ENCODE results near the gene PLTP. TPM values are rescaled to one million over a fixed set of nuclear protein-coding genes. Genes with fewer than 3 reads are reported as not detected.

PLTP gene
- polyA plus RNA-seq, 3 donors, result 1.6 to 3.0 (median 2.9) TPM

GRCh38 chr20:45887346-45887715, 24.6 kb downstream of the PLTP start, which contains the start of gene SPATA25:
Gene SPATA25 (minus strand): TSS chr20:45887622. CDS start chr20:45887590, 32 bp downstream.
- Mint-ChIP-seq H3K4me3 (no peak within 1 kb of the TSS), H3K27me3 (ENCODE audit: low read depth in 3 of 3) (no peaks in the 10 kb centered on the region), H3K9me3 (peaks cover 0 to 2% (median 0%) of the 10 kb centered on the region in 7 donors), H3K36me3 (peaks cover 30 to 40% of the 10 kb centered on the region in 2 donors), H3K4me1 (peaks cover 37% of the 10 kb centered on the region), H3K27ac (peak within 1 kb of the TSS in 1 of 7 donors; percentile 52)
- H3K4me1 ChIP-seq (ENCODE audit: control insufficient read depth in 1 of 2, insufficient read depth in 2 of 2, low read length in 2 of 2), result peaks cover 39 to 48% of the 10 kb centered on the region in 2 donors
- peaks cover 9% of the 10 kb centered on the region for H4K20me1 ChIP-seq (ENCODE audit: insufficient read depth, low read length)
- no CpG with 5 or more reads among the region's 8 CpGs for WGBS (ENCODE audit: insufficient coverage)
- no peak within 1 kb of the TSS for H3K4me2 ChIP-seq (replicated peaks; ENCODE audit: extremely low read depth, low read length, poor library complexity, severe bottlenecking)
- H3K9me3 ChIP-seq (replicated peaks in 1 of 2; ENCODE audit: control insufficient read depth in 1 of 2, insufficient read depth in 1 of 2, low read length in 2 of 2), result no peaks in the 10 kb centered on the region
- TF ChIP-seq, protein P1, sequence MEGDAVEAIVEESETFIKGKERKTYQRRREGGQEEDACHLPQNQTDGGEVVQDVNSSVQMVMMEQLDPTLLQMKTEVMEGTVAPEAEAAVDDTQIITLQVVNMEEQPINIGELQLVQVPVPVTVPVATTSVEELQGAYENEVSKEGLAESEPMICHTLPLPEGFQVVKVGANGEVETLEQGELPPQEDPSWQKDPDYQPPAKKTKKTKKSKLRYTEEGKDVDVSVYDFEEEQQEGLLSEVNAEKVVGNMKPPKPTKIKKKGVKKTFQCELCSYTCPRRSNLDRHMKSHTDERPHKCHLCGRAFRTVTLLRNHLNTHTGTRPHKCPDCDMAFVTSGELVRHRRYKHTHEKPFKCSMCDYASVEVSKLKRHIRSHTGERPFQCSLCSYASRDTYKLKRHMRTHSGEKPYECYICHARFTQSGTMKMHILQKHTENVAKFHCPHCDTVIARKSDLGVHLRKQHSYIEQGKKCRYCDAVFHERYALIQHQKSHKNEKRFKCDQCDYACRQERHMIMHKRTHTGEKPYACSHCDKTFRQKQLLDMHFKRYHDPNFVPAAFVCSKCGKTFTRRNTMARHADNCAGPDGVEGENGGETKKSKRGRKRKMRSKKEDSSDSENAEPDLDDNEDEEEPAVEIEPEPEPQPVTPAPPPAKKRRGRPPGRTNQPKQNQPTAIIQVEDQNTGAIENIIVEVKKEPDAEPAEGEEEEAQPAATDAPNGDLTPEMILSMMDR (IDR thresholded peaks at IDR 0.05), result no peak
- DNase-seq, result no peak
- H2AFZ ChIP-seq (ENCODE audit: insufficient read depth, low read depth, low read length, poor library complexity, severe bottlenecking), result no peak within 1 kb of the TSS
- H3K27me3 ChIP-seq (ENCODE audit: control insufficient read depth in 2 of 2, insufficient read depth in 2 of 2, low read length in 2 of 2), result no peaks in the 10 kb centered on the region
- no peak within 1 kb of the TSS for H3K4me3 ChIP-seq (replicated peaks in 1 of 3; ENCODE audit: low read depth in 2 of 3, low read length in 3 of 3)
- no peak within 1 kb of the TSS for H3K27ac ChIP-seq (ENCODE audit: low read depth in 1 of 2, low read length in 2 of 2)
- peaks cover 24 to 34% of the 10 kb centered on the region in 2 donors for H3K36me3 ChIP-seq (replicated peaks in 1 of 2; ENCODE audit: control insufficient read depth in 1 of 2, insufficient read depth in 2 of 2, low read length in 2 of 2)
- H3K9ac ChIP-seq (ENCODE audit: insufficient read depth, low read length, poor library complexity, severe bottlenecking), result no peak within 1 kb of the TSS
- peaks cover 48% of the 10 kb centered on the region for H3K79me2 ChIP-seq (ENCODE audit: insufficient read depth, low read length)
- intact Hi-C loops (cut with micrococcal nuclease), result loop anchor here in 1 of 2 donors (5.0 kb wide), 1 partner anchor 45 kb away; the partner anchor contains the start of gene PCIF1

DNA sequence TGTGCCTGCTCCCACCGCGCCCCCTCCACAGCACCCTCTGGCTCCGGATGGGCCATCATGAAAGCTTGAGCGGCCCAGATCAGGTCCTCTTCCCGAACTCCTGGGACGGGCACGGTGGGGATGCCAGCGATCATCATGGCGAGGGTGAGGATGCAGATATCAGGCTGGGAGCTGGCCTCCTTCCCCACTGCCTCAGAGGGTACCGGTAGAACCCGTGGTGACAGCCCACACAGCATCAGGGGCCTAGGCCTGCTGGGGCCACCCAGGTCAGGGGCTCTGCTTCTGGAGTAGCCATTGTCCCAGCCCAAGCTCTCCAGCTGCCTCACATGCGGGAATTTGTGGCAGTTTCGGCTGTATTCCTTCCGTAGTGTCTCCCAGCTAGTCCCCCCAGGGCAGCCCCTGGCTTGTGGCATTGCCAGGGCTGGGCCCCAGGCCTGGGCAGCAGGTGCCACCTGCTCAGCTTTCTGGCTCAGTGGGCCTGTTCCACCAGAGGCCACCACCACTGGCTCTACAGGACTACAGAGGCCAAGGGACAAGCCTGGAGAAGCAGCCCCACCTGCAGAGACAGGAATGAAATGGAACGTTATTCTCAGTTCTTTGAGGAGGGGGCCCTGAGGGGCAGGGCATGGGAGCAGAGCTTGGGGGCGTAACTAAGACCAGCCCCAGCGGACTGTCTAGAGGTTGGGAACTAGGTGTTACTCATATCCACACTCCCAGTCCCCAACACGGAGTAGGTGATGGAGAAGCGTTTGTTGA, 25.2 kb downstream of the PLTP start:
- intact Hi-C loops (cut with micrococcal nuclease), result loop anchor here in 1 of 2 donors (5.0 kb wide), 1 partner anchor 46 kb away; the partner anchor contains the start of gene PCIF1
- Histone ChIP-seq H3K9ac (ENCODE audit: insufficient read depth, low read length, poor library complexity, severe bottlenecking) (no peak overlapping the region), H3K27ac (ENCODE audit: low read depth in 1 of 2, low read length in 2 of 2) (no peak overlapping the region), H4K20me1 (ENCODE audit: insufficient read depth, low read length) (peaks cover 9% of the 10 kb centered on the region), H3K4me3 (replicated peaks in 1 of 3; ENCODE audit: low read depth in 2 of 3, low read length in 3 of 3) (no peak overlapping the region), H2AFZ (ENCODE audit: insufficient read depth, low read depth, low read length, poor library complexity, severe bottlenecking) (no peak overlapping the region), H3K4me1 (ENCODE audit: control insufficient read depth in 1 of 2, insufficient read depth in 2 of 2, low read length in 2 of 2) (peaks cover 37 to 46% of the 10 kb centered on the region in 2 donors), H3K36me3 (replicated peaks in 1 of 2; ENCODE audit: control insufficient read depth in 1 of 2, insufficient read depth in 2 of 2, low read length in 2 of 2) (peaks cover 24 to 36% of the 10 kb centered on the region in 2 donors), H3K9me3 (replicated peaks in 1 of 2; ENCODE audit: control insufficient read depth in 1 of 2, insufficient read depth in 1 of 2, low read length in 2 of 2) (no peaks in the 10 kb centered on the region), H3K4me2 (replicated peaks; ENCODE audit: extremely low read depth, low read length, poor library complexity, severe bottlenecking) (no peak overlapping the region), H3K27me3 (ENCODE audit: control insufficient read depth in 2 of 2, insufficient read depth in 2 of 2, low read length in 2 of 2) (no peaks in the 10 kb centered on the region), H3K79me2 (ENCODE audit: insufficient read depth, low read length) (peaks cover 48% of the 10 kb centered on the region)
- Mint-ChIP-seq H3K27me3 (ENCODE audit: low read depth in 3 of 3) (no peaks in the 10 kb centered on the region), H3K9me3 (peaks cover 0 to 2% (median 0%) of the 10 kb centered on the region in 7 donors), H3K36me3 (peaks cover 31 to 40% of the 10 kb centered on the region in 2 donors), H3K27ac (peak overlapping the region in 1 of 7 donors; percentile 52), H3K4me1 (peaks cover 34% of the 10 kb centered on the region), H3K4me3 (no peak overlapping the region)
- DNase-seq, result no peak
- TF ChIP-seq, protein P1 (IDR thresholded peaks at IDR 0.05), result no peak
- 98% methylated on average over 14 of the region's 19 CpGs for WGBS (ENCODE audit: insufficient coverage)

Data from CD14-positive monocyte (primary cell).